ENCODE data around the gene CPED1.

Gene CPED1

DNA sequence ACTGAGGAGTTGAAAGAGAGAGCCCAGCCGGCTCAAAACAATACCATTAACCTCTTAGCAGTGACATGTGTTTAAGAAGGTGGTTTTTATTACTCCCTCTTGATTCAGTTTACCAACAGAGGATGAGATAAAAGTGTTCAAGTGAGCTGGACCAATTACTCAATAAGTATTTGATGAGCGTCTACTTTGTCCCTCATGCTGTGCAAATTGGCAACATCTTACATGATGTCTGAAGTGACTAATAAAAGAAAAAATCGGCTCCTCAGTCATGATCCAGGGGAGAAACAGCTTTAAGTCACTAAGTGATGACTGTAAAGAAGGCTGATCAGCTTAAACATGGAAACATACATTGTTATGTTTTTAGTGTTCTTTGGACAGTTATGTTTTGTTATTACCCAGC lies 348.1 kb downstream of the CPED1 start (continued):
- TF ChIP-seq, protein P1, sequence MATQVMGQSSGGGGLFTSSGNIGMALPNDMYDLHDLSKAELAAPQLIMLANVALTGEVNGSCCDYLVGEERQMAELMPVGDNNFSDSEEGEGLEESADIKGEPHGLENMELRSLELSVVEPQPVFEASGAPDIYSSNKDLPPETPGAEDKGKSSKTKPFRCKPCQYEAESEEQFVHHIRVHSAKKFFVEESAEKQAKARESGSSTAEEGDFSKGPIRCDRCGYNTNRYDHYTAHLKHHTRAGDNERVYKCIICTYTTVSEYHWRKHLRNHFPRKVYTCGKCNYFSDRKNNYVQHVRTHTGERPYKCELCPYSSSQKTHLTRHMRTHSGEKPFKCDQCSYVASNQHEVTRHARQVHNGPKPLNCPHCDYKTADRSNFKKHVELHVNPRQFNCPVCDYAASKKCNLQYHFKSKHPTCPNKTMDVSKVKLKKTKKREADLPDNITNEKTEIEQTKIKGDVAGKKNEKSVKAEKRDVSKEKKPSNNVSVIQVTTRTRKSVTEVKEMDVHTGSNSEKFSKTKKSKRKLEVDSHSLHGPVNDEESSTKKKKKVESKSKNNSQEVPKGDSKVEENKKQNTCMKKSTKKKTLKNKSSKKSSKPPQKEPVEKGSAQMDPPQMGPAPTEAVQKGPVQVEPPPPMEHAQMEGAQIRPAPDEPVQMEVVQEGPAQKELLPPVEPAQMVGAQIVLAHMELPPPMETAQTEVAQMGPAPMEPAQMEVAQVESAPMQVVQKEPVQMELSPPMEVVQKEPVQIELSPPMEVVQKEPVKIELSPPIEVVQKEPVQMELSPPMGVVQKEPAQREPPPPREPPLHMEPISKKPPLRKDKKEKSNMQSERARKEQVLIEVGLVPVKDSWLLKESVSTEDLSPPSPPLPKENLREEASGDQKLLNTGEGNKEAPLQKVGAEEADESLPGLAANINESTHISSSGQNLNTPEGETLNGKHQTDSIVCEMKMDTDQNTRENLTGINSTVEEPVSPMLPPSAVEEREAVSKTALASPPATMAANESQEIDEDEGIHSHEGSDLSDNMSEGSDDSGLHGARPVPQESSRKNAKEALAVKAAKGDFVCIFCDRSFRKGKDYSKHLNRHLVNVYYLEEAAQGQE (tag by site-specific recombination; IDR thresholded peaks at IDR 0.05): no peak
- TF ChIP-seq ZBTB20 (tag by site-specific recombination; IDR thresholded peaks at IDR 0.05) (no peak), ZNF664 (tag by site-specific recombination; IDR thresholded peaks at IDR 0.05) (peak; percentile 96), ZNF560 (tag by site-specific recombination; IDR thresholded peaks at IDR 0.05; ENCODE audit: borderline replicate concordance) (no peak), ZNF837 (tag by site-specific recombination; IDR thresholded peaks at IDR 0.05) (no peak), ZNF677 (tag by site-specific recombination; IDR thresholded peaks at IDR 0.05) (no peak), ZNF510 (tag by site-specific recombination; IDR thresholded peaks at IDR 0.05; ENCODE audit: insufficient replicate concordance) (no peak), GLIS2 (tag by site-specific recombination; IDR thresholded peaks at IDR 0.05) (no peak), ZNF433 (tag by site-specific recombination; IDR thresholded peaks at IDR 0.05; ENCODE audit: low read depth) (no peak), GLIS1 (tag by site-specific recombination; IDR thresholded peaks at IDR 0.05) (no peak), ZBTB17 (tag by site-specific recombination; IDR thresholded peaks at IDR 0.05) (0 out of 2 replicates have a peak, but pooled peaks have one; percentile 11), ZNF843 (tag by site-specific recombination; IDR thresholded peaks at IDR 0.05) (peak; percentile 66), IKZF3 (tag by site-specific recombination; IDR thresholded peaks at IDR 0.05) (peak; percentile 54; the same call in 1 of the 2 replicates), ZNF146 (tag by site-specific recombination; IDR thresholded peaks at IDR 0.05) (no peak), ZFP37 (tag by site-specific recombination; IDR thresholded peaks at IDR 0.05) (no peak), ZNF366 (tag by site-specific recombination; conservative IDR thresholded peaks at IDR 0.05) (0 out of 2 replicates have a peak, but pooled peaks have one; percentile 29), ZNF174 (tag by site-specific recombination; IDR thresholded peaks at IDR 0.05) (no peak), KLF10 (tag by site-specific recombination; IDR thresholded peaks at IDR 0.05) (0 out of 2 replicates have a peak, but pooled peaks have one; percentile 8), GFI1B (tag by site-specific recombination; IDR thresholded peaks at IDR 0.05) (no peak), OSR2 (tag by site-specific recombination; IDR thresholded peaks at IDR 0.05) (peak; percentile 51; the same call in 1 of the 2 replicates), ZNF138 (tag by site-specific recombination; IDR thresholded peaks at IDR 0.05; ENCODE audit: borderline replicate concordance) (no peak), TCF7L2 (IDR thresholded peaks at IDR 0.05; ENCODE audit: borderline replicate concordance, low read depth, low read length) (peak; percentile 79), ZNF777 (tag by site-specific recombination; IDR thresholded peaks at IDR 0.05; ENCODE audit: borderline replicate concordance) (no peak)
- TF ChIP-seq, protein P2, sequence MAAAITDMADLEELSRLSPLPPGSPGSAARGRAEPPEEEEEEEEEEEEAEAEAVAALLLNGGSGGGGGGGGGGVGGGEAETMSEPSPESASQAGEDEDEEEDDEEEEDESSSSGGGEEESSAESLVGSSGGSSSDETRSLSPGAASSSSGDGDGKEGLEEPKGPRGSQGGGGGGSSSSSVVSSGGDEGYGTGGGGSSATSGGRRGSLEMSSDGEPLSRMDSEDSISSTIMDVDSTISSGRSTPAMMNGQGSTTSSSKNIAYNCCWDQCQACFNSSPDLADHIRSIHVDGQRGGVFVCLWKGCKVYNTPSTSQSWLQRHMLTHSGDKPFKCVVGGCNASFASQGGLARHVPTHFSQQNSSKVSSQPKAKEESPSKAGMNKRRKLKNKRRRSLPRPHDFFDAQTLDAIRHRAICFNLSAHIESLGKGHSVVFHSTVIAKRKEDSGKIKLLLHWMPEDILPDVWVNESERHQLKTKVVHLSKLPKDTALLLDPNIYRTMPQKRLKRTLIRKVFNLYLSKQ (tag by site-specific recombination; IDR thresholded peaks at IDR 0.05; ENCODE audit: borderline replicate concordance): no peak
- TF ChIP-seq, protein P3, sequence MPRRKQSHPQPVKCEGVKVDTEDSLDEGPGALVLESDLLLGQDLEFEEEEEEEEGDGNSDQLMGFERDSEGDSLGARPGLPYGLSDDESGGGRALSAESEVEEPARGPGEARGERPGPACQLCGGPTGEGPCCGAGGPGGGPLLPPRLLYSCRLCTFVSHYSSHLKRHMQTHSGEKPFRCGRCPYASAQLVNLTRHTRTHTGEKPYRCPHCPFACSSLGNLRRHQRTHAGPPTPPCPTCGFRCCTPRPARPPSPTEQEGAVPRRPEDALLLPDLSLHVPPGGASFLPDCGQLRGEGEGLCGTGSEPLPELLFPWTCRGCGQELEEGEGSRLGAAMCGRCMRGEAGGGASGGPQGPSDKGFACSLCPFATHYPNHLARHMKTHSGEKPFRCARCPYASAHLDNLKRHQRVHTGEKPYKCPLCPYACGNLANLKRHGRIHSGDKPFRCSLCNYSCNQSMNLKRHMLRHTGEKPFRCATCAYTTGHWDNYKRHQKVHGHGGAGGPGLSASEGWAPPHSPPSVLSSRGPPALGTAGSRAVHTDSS (tag by site-specific recombination; IDR thresholded peaks at IDR 0.05): no peak
- TF ChIP-seq, protein P4, sequence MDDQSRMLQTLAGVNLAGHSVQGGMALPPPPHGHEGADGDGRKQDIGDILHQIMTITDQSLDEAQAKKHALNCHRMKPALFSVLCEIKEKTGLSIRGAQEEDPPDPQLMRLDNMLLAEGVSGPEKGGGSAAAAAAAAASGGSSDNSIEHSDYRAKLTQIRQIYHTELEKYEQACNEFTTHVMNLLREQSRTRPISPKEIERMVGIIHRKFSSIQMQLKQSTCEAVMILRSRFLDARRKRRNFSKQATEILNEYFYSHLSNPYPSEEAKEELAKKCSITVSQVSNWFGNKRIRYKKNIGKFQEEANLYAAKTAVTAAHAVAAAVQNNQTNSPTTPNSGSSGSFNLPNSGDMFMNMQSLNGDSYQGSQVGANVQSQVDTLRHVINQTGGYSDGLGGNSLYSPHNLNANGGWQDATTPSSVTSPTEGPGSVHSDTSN (CRISPR knock-in tag; IDR thresholded peaks at IDR 0.05): no peak
- TF ChIP-seq, protein P5, sequence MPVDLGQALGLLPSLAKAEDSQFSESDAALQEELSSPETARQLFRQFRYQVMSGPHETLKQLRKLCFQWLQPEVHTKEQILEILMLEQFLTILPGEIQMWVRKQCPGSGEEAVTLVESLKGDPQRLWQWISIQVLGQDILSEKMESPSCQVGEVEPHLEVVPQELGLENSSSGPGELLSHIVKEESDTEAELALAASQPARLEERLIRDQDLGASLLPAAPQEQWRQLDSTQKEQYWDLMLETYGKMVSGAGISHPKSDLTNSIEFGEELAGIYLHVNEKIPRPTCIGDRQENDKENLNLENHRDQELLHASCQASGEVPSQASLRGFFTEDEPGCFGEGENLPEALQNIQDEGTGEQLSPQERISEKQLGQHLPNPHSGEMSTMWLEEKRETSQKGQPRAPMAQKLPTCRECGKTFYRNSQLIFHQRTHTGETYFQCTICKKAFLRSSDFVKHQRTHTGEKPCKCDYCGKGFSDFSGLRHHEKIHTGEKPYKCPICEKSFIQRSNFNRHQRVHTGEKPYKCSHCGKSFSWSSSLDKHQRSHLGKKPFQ (tag by site-specific recombination; IDR thresholded peaks at IDR 0.05): no peak
- TF ChIP-seq, protein P6, sequence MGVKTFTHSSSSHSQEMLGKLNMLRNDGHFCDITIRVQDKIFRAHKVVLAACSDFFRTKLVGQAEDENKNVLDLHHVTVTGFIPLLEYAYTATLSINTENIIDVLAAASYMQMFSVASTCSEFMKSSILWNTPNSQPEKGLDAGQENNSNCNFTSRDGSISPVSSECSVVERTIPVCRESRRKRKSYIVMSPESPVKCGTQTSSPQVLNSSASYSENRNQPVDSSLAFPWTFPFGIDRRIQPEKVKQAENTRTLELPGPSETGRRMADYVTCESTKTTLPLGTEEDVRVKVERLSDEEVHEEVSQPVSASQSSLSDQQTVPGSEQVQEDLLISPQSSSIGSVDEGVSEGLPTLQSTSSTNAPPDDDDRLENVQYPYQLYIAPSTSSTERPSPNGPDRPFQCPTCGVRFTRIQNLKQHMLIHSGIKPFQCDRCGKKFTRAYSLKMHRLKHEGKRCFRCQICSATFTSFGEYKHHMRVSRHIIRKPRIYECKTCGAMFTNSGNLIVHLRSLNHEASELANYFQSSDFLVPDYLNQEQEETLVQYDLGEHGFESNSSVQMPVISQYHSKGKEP (tag by site-specific recombination; IDR thresholded peaks at IDR 0.05): 0 out of 2 replicates have a peak, but pooled peaks have one; percentile 23
